Prostate gland (tissue), 2 donors: Measurements from ENCODE around the gene SLC6A3.

Source experiments
- CTCF ChIP-seq, 4 experiments: fragments of 200-600 bp in 2 of 4; fragments of 450-650 bp in 2 of 4; sonication (generic) in 2 of 4; IDR thresholded peaks; 1 replicate in 3 of 4; 2 replicates in 1 of 4; pipeline ENCODE4 v1.5.1; 2016 to 2019; ENCODE audit warnings: antibody characterized with exemption in 4 of 4, mild to moderate bottlenecking in 2 of 4, moderate library complexity in 2 of 4
- POLR2A ChIP-seq: fragments of 450-650 bp; IDR thresholded peaks from one replicate; pipeline ENCODE4 v1.6.1; 2016; ENCODE audit warnings: antibody characterized with exemption, mild to moderate bottlenecking
- POLR2AphosphoS5 ChIP-seq: sonication (generic); formaldehyde crosslinking; IDR thresholded peaks from one replicate; pipeline ENCODE4 v1.6.1; 2017; ENCODE audit warnings: antibody characterized with exemption

DNA sequence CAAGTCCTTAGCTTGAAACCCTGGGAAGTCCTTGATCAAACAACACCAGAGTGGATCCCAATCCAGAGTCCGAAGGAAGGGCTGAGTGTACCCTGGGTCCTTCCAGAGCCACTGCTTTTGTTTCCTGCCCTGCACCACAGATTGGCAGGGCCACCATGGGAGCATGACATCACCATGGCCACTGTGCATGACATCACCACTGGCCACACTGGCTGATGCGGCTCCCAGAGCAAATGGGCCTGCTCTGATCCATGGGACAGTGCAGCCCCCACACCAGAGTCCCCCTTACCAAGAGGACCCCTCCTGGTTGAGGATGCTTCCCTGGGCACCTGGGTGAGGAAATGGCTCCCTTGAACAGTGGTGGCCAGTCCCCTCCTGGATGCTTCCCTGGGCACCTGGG is 9.9 kb downstream of the SLC6A3 start:
- TF ChIP-seq CTCF (IDR thresholded peaks at IDR 0.05) = no peak
- TF ChIP-seq POLR2A = no peak
- TF ChIP-seq POLR2AphosphoS5 = no peak
